ENCODE data around the gene MAGI2.

The MAGI2 gene

DNA sequence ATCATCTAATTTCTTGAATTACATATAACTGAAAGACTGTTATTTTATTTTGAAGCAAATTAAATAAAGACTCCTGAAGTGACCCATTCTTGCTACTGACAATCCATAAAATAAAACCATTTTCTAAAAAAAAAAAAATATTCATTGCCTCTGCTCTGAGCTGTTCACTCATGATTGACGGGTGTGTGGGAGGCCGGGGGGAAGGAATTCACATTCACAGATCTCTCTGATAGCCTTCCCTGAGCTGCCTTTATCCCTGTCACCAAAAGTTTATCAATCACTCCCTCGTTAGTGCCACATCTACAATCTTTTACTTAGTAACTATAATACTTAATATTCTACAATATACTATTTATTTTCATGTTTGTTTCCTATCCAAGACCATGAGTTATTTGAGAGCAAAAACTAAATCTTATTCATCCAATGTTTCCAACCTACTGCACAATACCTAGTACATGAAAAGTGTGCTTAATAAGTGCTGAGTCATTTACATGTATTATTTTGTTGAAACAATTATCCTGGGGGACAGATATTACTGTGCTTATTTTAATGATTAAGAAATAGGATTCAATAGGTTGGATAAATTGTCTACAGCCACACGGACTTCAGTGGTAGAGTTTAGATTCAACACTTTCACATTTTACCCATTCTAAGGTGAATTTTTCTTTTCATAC lies 1036.2 kb downstream of the MAGI2 start:
- TF ChIP-seq, protein P1, sequence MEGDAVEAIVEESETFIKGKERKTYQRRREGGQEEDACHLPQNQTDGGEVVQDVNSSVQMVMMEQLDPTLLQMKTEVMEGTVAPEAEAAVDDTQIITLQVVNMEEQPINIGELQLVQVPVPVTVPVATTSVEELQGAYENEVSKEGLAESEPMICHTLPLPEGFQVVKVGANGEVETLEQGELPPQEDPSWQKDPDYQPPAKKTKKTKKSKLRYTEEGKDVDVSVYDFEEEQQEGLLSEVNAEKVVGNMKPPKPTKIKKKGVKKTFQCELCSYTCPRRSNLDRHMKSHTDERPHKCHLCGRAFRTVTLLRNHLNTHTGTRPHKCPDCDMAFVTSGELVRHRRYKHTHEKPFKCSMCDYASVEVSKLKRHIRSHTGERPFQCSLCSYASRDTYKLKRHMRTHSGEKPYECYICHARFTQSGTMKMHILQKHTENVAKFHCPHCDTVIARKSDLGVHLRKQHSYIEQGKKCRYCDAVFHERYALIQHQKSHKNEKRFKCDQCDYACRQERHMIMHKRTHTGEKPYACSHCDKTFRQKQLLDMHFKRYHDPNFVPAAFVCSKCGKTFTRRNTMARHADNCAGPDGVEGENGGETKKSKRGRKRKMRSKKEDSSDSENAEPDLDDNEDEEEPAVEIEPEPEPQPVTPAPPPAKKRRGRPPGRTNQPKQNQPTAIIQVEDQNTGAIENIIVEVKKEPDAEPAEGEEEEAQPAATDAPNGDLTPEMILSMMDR (IDR thresholded peaks at IDR 0.05; ENCODE audit: borderline replicate concordance, control extremely low read depth, extremely low read depth, insufficient read depth, missing control alignments) = no peak
- in situ Hi-C loops (cut with MboI; ENCODE audit: low sequenced_read_pairs, unreplicated experiment) = no loop called here
- no peak for DNase-seq (ENCODE audit: low spot score)

DNA sequence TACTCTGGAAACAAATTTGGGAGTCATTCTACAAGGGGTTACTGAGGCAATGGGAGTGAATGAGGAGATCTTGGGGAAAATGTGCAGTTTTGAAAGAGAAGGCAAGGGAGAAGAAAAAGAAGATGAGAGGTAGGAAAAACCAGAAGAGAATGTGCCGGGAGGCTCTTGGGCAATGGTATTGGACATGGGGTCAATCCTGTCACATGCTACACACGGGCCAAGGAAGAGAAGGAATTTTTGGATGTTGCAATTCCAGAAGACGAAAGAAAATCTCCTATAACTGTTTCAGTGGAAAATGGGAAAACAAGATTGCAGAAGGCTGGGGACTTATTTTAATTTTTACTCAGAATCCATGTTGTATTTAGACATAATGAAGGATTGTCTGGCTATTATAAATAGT lies 1039.9 kb downstream of the MAGI2 start:
- in situ Hi-C loops (cut with MboI; ENCODE audit: low sequenced_read_pairs, unreplicated experiment) = no loop called here
- DNase-seq (ENCODE audit: low spot score) = no peak
- TF ChIP-seq, protein P1 (IDR thresholded peaks at IDR 0.05; ENCODE audit: borderline replicate concordance, control extremely low read depth, extremely low read depth, insufficient read depth, missing control alignments) = no peak

- TF ChIP-seq, protein P1 (IDR thresholded peaks at IDR 0.05; ENCODE audit: borderline replicate concordance, control extremely low read depth, extremely low read depth, insufficient read depth, missing control alignments) = no peak
- in situ Hi-C loops (cut with MboI; ENCODE audit: low sequenced_read_pairs, unreplicated experiment) = no loop called here
- DNase-seq (ENCODE audit: low spot score) = no peak
These were observed 1041.1 kb downstream of the MAGI2 start for GRCh38 chr7:78412216-78412858.

GRCh38 chr7:78407031-78407430 lies 1046.4 kb downstream of the MAGI2 start:
- no peak for DNase-seq (ENCODE audit: low spot score)
- TF ChIP-seq, protein P1 (IDR thresholded peaks at IDR 0.05; ENCODE audit: borderline replicate concordance, control extremely low read depth, extremely low read depth, insufficient read depth, missing control alignments) = no peak
- in situ Hi-C loops (cut with MboI; ENCODE audit: low sequenced_read_pairs, unreplicated experiment) = no loop called here

DNA sequence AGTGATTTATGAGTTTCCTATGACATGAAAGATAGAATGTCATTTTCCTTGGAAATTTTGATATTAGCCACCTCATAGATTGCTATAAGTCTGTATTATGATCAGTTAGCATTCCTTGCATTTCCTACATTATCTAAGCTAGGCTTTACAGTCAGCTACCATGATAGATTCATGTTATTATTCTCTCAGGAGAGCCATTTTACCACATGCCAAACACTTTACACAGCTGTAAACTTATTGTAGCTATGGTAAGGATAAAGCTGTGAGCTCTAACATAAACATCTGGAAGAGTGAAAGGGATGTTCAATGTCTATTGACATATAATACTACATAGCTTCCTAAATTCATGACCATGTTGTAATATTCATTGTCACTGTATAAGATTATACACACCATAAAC lies 1046.9 kb downstream of the MAGI2 start:
- no peak for DNase-seq (ENCODE audit: low spot score)
- in situ Hi-C loops (cut with MboI; ENCODE audit: low sequenced_read_pairs, unreplicated experiment) = no loop called here
- TF ChIP-seq, protein P1 (IDR thresholded peaks at IDR 0.05; ENCODE audit: borderline replicate concordance, control extremely low read depth, extremely low read depth, insufficient read depth, missing control alignments) = no peak

DNA sequence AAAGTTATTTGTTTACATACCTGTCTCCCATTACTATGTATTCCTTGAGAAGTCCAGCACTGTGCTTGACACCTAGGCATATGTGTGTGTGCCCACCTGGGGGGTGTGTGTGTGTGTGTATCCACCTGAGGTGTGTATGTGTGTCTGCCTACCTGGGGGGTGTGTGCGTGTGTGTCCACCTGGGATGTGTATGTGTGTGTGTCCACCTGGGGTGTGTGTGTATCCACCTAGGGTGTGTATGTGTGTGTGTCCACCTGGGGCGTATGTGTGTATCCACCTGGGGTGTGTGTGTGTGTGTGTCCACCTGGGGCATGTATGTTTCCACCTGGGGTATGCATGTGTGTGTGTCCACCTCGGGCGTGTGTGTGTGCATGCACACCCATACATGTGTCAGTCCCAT lies 1051.4 kb downstream of the MAGI2 start:
- in situ Hi-C loops (cut with MboI; ENCODE audit: low sequenced_read_pairs, unreplicated experiment) = no loop called here
- DNase-seq (ENCODE audit: low spot score) = no peak
- TF ChIP-seq, protein P1 (IDR thresholded peaks at IDR 0.05; ENCODE audit: borderline replicate concordance, control extremely low read depth, extremely low read depth, insufficient read depth, missing control alignments) = no peak

Data from GM13976 (cell line).